ENCODE data around the gene LRRC32. TPM values are rescaled to one million over a fixed set of nuclear protein-coding genes. Genes with fewer than 3 reads are reported as not detected.

The LRRC32 gene
- total RNA-seq, 2 experiments from 2014 or later, result 7.1 to 7.4 TPM

DNA sequence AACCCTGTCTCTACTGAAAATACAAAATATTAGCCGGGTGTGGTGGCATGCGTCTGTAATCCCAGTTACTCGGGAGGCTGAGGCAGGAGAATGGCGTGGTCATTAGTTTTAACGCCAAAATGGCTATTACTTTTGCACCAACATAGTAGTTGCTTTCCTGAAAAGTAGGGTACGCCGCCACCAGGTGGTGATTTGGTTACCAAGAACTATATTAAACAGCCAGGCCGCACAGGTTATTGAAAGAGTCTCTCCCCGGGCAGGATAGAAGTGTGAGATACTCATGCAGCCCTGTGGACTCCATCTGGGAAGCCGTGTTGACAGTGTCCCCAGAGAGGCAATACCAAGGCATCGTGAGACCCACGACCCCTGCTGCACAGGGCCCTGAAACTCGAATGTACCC, 24.6 kb upstream of the LRRC32 start:
- ChIA-PET POLR2A (no interaction called here), CTCF (interaction anchor here (0.7 kb wide), 1 partner anchor 9 kb away, joined by 3 read pairs; no protein-coding TSS in a partner anchor)
- Mint-ChIP-seq H3K9me3 (no peaks in the 10 kb centered on the region), H3K4me1 (peaks cover 7% of the 10 kb centered on the region), H3K36me3 (ENCODE audit: low read depth) (no peaks in the 10 kb centered on the region), H3K27ac (no peak overlapping the region), H3K27me3 (peaks cover 7% of the 10 kb centered on the region), H3K4me3 (no peak overlapping the region)
- no peak for DNase-seq

DNA sequence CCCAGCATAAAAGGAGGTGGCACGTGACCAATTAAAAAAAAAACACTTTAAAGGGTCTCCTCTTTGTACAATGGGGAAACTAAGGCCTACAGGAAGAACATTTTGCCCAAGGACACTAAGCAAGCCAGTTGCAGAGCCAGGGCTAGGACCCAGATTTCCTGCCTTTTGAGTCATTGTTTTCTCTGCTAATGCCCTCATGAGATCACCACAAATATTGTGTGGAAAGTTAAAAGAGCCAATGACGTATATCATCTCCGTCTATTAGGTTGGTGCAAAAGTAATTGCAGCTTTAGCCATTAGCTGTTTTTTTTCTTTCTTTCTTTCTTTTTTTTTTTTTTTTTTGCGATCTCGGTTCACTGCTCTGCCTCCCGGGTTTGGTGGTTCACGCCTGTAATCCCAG, 24.1 kb upstream of the LRRC32 start:
- Mint-ChIP-seq H3K36me3 (ENCODE audit: low read depth) (no peaks in the 10 kb centered on the region), H3K4me1 (peaks cover 7% of the 10 kb centered on the region), H3K27ac (no peak overlapping the region), H3K9me3 (no peaks in the 10 kb centered on the region), H3K27me3 (peaks cover 7% of the 10 kb centered on the region), H3K4me3 (no peak overlapping the region)
- CTCF ChIA-PET, result interaction anchor here (0.7 to 0.8 kb wide), 2 partner anchors 8 to 487 kb away, joined by 3 to 4 read pairs; no protein-coding TSS in a partner anchor
- POLR2A ChIA-PET, result no interaction called here
- DNase-seq, result no peak

DNA sequence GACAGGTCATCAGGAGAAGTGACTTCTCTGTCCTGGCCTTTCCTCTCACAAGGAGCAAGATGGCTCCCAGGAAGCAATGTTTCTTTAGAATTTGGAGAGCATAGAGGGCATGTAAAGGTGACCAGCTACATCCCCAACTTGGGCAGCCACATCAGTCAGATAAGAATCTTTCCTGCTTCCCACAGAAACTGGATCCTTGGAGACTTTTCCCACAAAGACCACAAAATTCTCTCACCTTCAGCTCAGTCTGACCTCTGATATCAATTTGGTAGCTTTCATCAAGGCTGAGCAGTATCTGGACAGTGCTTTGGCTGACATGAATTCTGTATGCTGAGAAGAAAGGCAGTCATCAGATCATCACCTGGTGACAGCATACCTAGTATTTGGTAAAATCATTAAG, 23.3 kb upstream of the LRRC32 start:
- ChIA-PET POLR2A (interaction anchor here (0.8 kb wide), 1 partner anchor 67 kb away, joined by 3 read pairs; no protein-coding TSS in a partner anchor), CTCF (interaction anchor here (0.8 kb wide), 1 partner anchor 486 kb away, joined by 4 read pairs; no protein-coding TSS in a partner anchor)
- Mint-ChIP-seq H3K27ac (no peak overlapping the region), H3K9me3 (no peaks in the 10 kb centered on the region), H3K4me1 (peaks cover 9% of the 10 kb centered on the region), H3K36me3 (ENCODE audit: low read depth) (no peaks in the 10 kb centered on the region), H3K27me3 (peaks cover 8% of the 10 kb centered on the region), H3K4me3 (no peak overlapping the region)
- no peak for DNase-seq

DNA sequence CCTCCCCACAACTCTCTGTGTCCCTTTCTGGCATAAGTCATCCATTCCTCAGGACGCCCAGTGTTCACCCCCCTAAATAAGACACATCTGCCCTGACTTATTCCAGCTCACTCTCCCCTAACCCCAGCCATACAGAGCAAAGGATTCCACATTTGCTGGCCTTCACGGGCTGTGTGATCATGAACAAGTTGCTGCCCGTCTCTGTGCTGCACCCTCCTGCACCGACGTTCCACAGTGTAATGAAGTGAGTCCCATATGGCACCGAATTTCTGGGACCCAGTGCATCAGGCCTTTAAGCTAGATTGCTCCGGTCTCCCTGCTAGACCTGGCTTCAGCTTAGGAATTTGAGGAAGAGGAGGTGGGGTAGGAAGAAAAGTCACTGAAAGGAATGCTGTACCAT, 22.4 kb upstream of the LRRC32 start:
- Mint-ChIP-seq H3K27me3 (peaks cover 9% of the 10 kb centered on the region), H3K4me3 (no peak overlapping the region), H3K27ac (no peak overlapping the region), H3K9me3 (no peaks in the 10 kb centered on the region), H3K36me3 (ENCODE audit: low read depth) (no peaks in the 10 kb centered on the region), H3K4me1 (peaks cover 9% of the 10 kb centered on the region)
- ChIA-PET CTCF (no interaction called here), POLR2A (no interaction called here)
- no peak for DNase-seq

DNA sequence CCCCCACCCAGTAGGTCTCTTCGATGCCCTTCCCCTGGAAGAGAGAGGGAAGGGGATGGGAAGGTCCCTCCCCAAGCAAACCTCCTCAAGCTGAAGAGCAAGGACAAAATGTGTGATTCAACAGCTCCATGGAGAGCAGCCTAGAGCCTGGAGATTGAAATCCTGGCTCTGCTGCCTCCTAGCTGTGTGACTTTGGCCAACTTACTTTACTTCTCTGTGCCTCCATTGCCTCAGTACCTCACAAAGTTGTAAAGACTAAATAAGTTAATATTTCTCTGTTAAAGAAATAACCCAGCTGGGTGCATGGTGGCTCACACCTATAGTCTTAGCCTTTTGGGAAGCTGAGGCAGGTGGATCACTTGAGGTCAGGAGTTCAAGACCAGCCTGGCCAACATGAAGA, 21.1 kb upstream of the LRRC32 start:
- POLR2A ChIA-PET, result interaction anchor here (1.4 kb wide), 1 partner anchor 24 kb away, joined by 3 read pairs; no protein-coding TSS in a partner anchor

DNA sequence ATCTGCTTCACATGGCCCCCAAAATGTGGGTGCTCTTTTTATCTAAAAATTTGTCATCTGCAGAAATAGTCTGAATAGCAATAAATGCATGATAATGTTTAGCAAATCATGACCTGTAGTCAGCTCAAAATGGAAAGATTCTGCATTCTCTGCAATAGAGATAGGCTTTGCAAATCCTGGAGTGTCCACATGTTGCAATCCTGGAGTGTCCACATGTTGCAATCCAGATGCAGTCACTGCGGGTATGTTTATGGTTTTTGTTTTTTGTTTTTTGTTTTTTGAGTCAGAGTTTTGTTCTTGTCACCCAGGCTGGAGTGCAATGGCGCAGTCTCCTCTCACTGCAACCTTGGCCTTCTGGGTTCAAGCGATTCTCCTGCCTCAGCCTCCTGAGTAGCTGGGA, 20.2 kb upstream of the LRRC32 start:
- Mint-ChIP-seq H3K27me3 (peaks cover 9% of the 10 kb centered on the region), H3K4me3 (no peak overlapping the region), H3K27ac (no peak overlapping the region), H3K4me1 (peaks cover 20% of the 10 kb centered on the region), H3K36me3 (ENCODE audit: low read depth) (no peaks in the 10 kb centered on the region), H3K9me3 (no peaks in the 10 kb centered on the region)
- DNase-seq, result no peak
- POLR2A ChIA-PET, result interaction anchor here (1.4 kb wide), 1 partner anchor 25 kb away, joined by 3 read pairs; no protein-coding TSS in a partner anchor
- CTCF ChIA-PET, result interaction anchor here (1.7 kb wide), 1 partner anchor 11 kb away, joined by 5 read pairs; no protein-coding TSS in a partner anchor

More for the DNA sequence above, 21.1 kb upstream of the LRRC32 start:
- H3K4me3 Mint-ChIP-seq, result no peak overlapping the region
- DNase-seq, result no peak
- no peak overlapping the region for H3K27ac Mint-ChIP-seq
- CTCF ChIA-PET, result interaction anchor here (1.7 kb wide), 1 partner anchor 11 kb away, joined by 5 read pairs; no protein-coding TSS in a partner anchor
- no peaks in the 10 kb centered on the region for H3K36me3 Mint-ChIP-seq (ENCODE audit: low read depth)
- H3K9me3 Mint-ChIP-seq, result no peaks in the 10 kb centered on the region
- H3K4me1 Mint-ChIP-seq, result peaks cover 14% of the 10 kb centered on the region
- peaks cover 9% of the 10 kb centered on the region for H3K27me3 Mint-ChIP-seq

DNA sequence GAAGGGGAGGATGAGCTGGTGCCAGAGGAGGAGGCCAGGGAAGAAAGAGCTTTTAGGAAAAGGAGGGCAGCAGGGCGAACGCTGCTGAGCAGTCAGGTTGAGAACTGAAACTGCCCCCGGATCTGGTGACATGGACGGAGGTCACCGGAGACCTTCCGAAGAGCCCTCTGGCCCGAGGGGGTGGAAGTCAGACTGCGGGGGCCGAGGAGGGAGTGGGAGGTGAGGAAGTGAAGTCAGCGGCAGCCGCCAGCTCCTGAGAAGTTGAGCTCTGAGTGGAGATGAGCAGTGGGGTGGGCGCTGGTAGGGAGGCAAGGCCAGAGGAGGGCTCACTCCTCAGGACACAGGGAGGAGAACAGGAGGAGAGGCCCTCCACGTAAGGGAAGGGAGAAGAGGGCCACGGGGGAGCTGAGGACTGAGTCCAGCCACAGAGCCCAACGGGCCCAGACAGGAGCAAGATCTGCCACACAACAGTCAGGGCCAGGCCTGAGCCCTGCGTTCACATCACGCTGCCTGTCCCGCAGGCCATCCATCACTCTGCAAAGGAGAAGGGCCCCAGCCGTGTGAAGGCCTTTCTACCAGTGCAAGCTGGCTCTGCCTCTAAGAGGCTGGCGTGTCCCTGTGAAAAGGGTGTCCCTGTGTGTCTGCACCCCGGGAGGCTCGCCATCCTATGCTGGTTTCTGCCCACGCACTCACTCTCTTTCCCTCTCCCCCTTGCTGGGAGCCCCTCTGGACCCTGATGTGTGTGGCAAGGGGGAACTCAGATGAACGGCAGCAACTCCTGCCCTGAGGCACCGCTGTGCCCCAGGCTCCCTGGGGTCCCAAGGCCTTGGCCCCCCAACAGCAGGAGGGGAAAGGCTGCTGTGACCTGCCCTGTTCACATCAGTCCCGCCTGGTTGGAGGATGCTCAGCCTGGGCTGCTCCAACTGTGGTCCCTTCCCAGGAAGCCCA, 19.0 kb upstream of the LRRC32 start:
- H3K9me3 Mint-ChIP-seq, result no peaks in the 10 kb centered on the region
- no peaks in the 10 kb centered on the region for H3K36me3 Mint-ChIP-seq (ENCODE audit: low read depth)
- ChIA-PET CTCF (no interaction called here), POLR2A (no interaction called here)
- peaks cover 9% of the 10 kb centered on the region for H3K27me3 Mint-ChIP-seq
- H3K4me3 Mint-ChIP-seq, result no peak overlapping the region
- no peak overlapping the region for H3K27ac Mint-ChIP-seq
- DNase-seq, result no peak
- peaks cover 15% of the 10 kb centered on the region for H3K4me1 Mint-ChIP-seq

DNA sequence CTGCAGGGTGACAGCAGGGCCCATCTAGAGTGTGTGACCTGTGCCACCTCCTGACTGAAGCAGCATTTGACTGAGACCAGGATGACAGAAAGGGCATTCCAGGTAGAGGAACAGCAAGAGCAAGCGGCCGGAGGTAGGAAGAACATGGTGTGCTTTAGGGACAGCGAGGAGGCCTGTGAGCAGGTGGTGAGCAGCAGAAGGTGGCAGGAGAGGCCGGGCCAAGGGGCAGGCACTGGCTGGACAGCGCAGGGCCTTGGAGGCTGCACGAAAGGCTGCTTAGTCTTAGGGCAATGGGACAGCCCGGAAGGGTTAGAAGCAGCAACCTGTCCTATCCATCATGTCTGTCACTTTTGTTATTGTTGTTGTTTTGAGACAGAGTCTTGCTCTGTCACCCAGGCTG, 17.6 kb upstream of the LRRC32 start:
- DNase-seq, result no peak
- Mint-ChIP-seq H3K27me3 (peaks cover 6% of the 10 kb centered on the region), H3K4me1 (peaks cover 15% of the 10 kb centered on the region), H3K9me3 (no peaks in the 10 kb centered on the region), H3K4me3 (no peak overlapping the region), H3K36me3 (ENCODE audit: low read depth) (no peaks in the 10 kb centered on the region), H3K27ac (no peak overlapping the region)
- POLR2A ChIA-PET, result no interaction called here
- CTCF ChIA-PET, result no interaction called here

DNA sequence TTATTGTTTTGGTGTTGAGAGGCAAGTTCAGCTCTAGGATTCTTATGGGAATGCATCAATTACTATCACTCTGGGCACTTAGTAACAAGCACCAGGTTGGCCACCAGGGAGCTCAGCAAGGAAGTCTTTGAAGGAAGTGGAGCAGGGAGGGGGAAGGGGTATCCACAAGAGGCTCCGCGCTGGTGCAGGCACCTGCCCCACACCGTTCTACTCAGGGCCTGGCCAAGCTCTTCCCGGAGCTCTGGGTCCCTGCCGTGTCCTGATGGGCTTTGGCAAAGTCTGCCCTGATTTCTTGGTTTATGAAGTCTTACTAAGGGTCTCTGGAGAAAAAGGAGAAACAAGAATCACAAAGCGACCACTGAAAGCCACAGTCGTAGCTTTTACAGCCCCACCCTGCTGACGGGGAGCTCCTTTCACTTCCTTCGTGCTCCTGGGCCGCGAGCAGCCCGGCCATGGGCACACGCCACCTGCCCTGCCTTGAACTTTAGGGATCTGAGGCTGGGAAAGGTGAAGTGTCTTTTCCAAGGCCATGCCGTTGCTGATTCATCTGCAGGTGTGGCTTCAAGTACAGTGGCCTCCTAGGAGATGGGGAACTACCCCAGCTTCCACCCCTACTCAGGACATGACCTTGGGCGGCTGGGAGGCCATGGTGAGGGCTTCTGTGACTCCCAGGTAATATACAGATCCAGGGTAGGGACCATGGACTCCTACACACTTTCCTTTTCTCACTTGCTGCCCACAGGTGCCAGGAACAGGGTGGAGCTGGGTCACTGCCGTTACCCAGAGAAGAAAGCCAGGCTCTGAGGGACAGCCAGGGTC, 15.9 kb upstream of the LRRC32 start:
- POLR2A ChIA-PET, result interaction anchor here (0.6 to 1.0 kb wide), 2 partner anchors 14 to 196 kb away, joined by 3 read pairs; no protein-coding TSS in a partner anchor
- peak overlapping the region; percentile 37 for H3K27ac Mint-ChIP-seq
- peaks cover 2% of the 10 kb centered on the region for H3K27me3 Mint-ChIP-seq
- peak overlapping the region; percentile 12 for H3K4me3 Mint-ChIP-seq
- CTCF ChIA-PET, result interaction anchor here (0.6 to 1.5 kb wide), 7 partner anchors 8 to 790 kb away, joined by 3 to 9 read pairs (median 4); no protein-coding TSS in a partner anchor
- peaks cover 15% of the 10 kb centered on the region for H3K4me1 Mint-ChIP-seq
- DNase-seq, result no peak
- H3K9me3 Mint-ChIP-seq, result no peaks in the 10 kb centered on the region
- H3K36me3 Mint-ChIP-seq (ENCODE audit: low read depth), result no peaks in the 10 kb centered on the region

DNA sequence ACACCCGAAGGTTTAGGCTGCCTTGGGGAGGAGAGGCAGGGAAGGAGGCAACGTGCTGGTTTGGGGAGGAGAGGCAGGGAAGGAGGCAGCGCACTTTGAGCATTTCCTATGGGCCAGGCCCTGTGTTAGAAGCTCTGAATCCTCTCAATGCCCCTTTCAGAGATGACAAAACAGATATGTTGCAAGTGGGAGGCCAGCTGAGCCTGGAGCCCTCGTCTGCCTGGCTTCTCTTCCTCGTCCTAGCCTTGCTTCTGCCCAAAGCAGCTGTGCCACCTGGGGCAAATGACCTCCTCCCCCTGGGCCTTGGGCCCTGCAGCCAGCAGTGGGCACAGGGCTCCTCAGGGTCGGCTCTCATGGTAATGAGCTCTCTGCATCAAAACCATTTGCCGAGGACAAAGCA, 15.3 kb upstream of the LRRC32 start:
- Mint-ChIP-seq H3K27ac (peak overlapping the region; percentile 37), H3K4me3 (no peak overlapping the region), H3K36me3 (ENCODE audit: low read depth) (no peaks in the 10 kb centered on the region), H3K9me3 (no peaks in the 10 kb centered on the region), H3K4me1 (peaks cover 15% of the 10 kb centered on the region), H3K27me3 (peaks cover 2% of the 10 kb centered on the region)
- CTCF ChIA-PET, result interaction anchor here (0.6 to 1.5 kb wide), 8 partner anchors 9 to 789 kb away, joined by 3 to 9 read pairs (median 4); no protein-coding TSS in a partner anchor
- POLR2A ChIA-PET, result interaction anchor here (0.6 to 1.0 kb wide), 2 partner anchors 13 to 197 kb away, joined by 3 read pairs; no protein-coding TSS in a partner anchor
- DNase-seq, result no peak

DNA sequence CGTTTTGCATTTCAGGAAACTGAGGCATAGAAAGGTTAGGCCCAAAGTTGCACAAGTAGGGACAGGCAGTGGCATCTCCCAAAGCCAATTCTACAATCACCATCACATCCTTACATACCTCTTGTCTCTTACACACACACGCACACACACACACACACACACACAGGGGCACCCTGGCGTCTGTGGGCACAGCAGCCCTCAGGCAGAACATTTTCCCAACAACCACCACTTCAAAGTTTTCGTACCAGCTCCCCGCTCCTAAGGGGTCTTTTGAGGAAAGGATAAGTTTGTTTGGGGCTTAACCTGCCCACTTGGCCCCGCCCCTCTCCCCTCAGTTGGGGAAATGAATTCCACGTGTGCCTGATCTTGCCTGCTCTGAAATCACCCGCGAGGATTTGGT, 14.7 kb upstream of the LRRC32 start:
- peaks cover 17% of the 10 kb centered on the region for H3K4me1 Mint-ChIP-seq
- POLR2A ChIA-PET, result no interaction called here
- H3K4me3 Mint-ChIP-seq, result no peak overlapping the region
- CTCF ChIA-PET, result interaction anchor here (1.1 to 1.5 kb wide), 2 partner anchors 37 to 159 kb away, joined by 3 to 6 read pairs; no protein-coding TSS in a partner anchor
- no peaks in the 10 kb centered on the region for H3K36me3 Mint-ChIP-seq (ENCODE audit: low read depth)
- H3K27me3 Mint-ChIP-seq, result peaks cover 2% of the 10 kb centered on the region
- no peak for DNase-seq
- H3K9me3 Mint-ChIP-seq, result no peaks in the 10 kb centered on the region
- no peak overlapping the region for H3K27ac Mint-ChIP-seq

DNA sequence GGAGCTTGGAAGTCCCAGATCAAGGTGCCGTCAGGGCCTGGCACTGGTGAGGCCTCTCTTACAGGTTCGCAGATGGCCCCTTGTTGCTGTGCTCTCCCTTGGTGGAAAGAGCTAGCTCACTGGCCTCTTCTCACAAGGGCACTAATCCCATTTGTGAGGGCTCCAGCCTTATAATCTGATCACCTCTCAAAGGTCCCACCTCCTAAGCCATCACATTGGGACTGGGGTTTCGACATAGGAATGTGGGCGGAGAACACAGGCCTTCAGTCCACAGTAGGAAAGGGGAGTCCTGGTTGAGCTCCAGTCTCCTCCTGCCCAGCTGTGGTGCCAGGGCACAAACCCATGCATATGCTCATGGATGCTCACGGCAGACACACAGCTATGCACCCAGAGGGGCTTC, 14.0 kb upstream of the LRRC32 start:
- no peaks in the 10 kb centered on the region for H3K36me3 Mint-ChIP-seq (ENCODE audit: low read depth)

More for the DNA sequence above, 14.0 kb upstream of the LRRC32 start:
- no peak overlapping the region for H3K27ac Mint-ChIP-seq
- peaks cover 2% of the 10 kb centered on the region for H3K27me3 Mint-ChIP-seq
- H3K9me3 Mint-ChIP-seq, result no peaks in the 10 kb centered on the region
- H3K4me3 Mint-ChIP-seq, result no peak overlapping the region
- no peak for DNase-seq
- POLR2A ChIA-PET, result interaction anchor here (1.2 kb wide), 2 partner anchors 12 to 86 kb away, joined by 4 read pairs; no protein-coding TSS in a partner anchor
- peaks cover 20% of the 10 kb centered on the region for H3K4me1 Mint-ChIP-seq
- CTCF ChIA-PET, result no interaction called here
